GM20431 (cell line): ENCODE measurements around the gene COX8C.

Experiments used
- in situ Hi-C: fragments of 300-500 bp; cut with MseI, MboI; formaldehyde crosslinking; loops from one replicate; pipeline ENCODE4 v1.15.0; 2020; ENCODE audit warnings: low sequenced_read_pairs; ENCODE audit not compliant: unreplicated experiment

Gene COX8C

GRCh38 chr14:93346926-93347721 lies at the start of gene COX8C:
COX8C (plus strand) TSS chr14:93347182; CDS start chr14:93347269, 87 bp downstream.
- in situ Hi-C loops = no loop called here

GRCh38 chr14:93299416-93299815 lies 47.6 kb upstream of the COX8C start:
- in situ Hi-C loops = no loop called here

- in situ Hi-C loops = no loop called here
Measured at GRCh38 chr14:93299866-93300265, 47.1 kb upstream of the COX8C start.

- in situ Hi-C loops = no loop called here
Measured at GRCh38 chr14:93301821-93302447, 45.0 kb upstream of the COX8C start.

- in situ Hi-C loops = no loop called here
Measured at GRCh38 chr14:93302688-93303581, 44.0 kb upstream of the COX8C start.

- in situ Hi-C loops = no loop called here
Measured at GRCh38 chr14:93303659-93304058, 43.3 kb upstream of the COX8C start.

GRCh38 chr14:93304771-93305170 lies 42.2 kb upstream of the COX8C start:
- in situ Hi-C loops = no loop called here

- in situ Hi-C loops = no loop called here
Measured at GRCh38 chr14:93305725-93306418, 41.1 kb upstream of the COX8C start.

- in situ Hi-C loops = no loop called here
Measured at GRCh38 chr14:93306812-93307211, 40.2 kb upstream of the COX8C start.

- in situ Hi-C loops = no loop called here
Measured at GRCh38 chr14:93308686-93309345, 38.2 kb upstream of the COX8C start.

GRCh38 chr14:93309427-93309966 lies 37.5 kb upstream of the COX8C start:
- in situ Hi-C loops = no loop called here

- in situ Hi-C loops = no loop called here
Measured at GRCh38 chr14:93311082-93311481, 35.9 kb upstream of the COX8C start.

- in situ Hi-C loops = no loop called here
Measured at GRCh38 chr14:93315575-93315974, 31.4 kb upstream of the COX8C start.

GRCh38 chr14:93316716-93317115 lies 30.3 kb upstream of the COX8C start:
- in situ Hi-C loops = no loop called here

- in situ Hi-C loops = no loop called here
Measured at GRCh38 chr14:93317210-93317874, 29.6 kb upstream of the COX8C start.

- in situ Hi-C loops = no loop called here
Measured at GRCh38 chr14:93317875-93318807, 28.8 kb upstream of the COX8C start.

GRCh38 chr14:93318927-93319326 lies 28.1 kb upstream of the COX8C start:
- in situ Hi-C loops = no loop called here

- in situ Hi-C loops = no loop called here
Measured at GRCh38 chr14:93319494-93319893, 27.5 kb upstream of the COX8C start.
